CD4-positive, CD25-positive, alpha-beta regulatory T cell (primary cell): ENCODE results near the gene SLMAP. TPM values are rescaled to one million over a fixed set of nuclear protein-coding genes. Genes with fewer than 3 reads are reported as not detected.
A peak's percentile ranks its signal among the peaks of the same experiment; 100 is the strongest.

Source experiments
- ATAC-seq, 2 donors: fragments of 150-1000 bp; cut with Tn5 transposase; one replicate each; pipeline ENCODE4 v1.10.0; 2021; ENCODE audit warnings: low read depth in 2 of 2, moderate number of reproducible peaks in 2 of 2, moderate library complexity in 1 of 2
- DNase-seq, 3 donors: peaks; one replicate each; pipeline versions ENCODE4 v3.0.0 to v3.0.0-alpha.2; 2012 to 2022; ENCODE audit warnings: mixed read lengths in 1 of 3
- H3K27ac ChIP-seq: one replicate; pipeline ENCODE4 v1.7.0; 2013; ENCODE audit warnings: mild to moderate bottlenecking, low read length; ENCODE audit not compliant: insufficient read depth, poor library complexity, severe bottlenecking
- H3K27me3 ChIP-seq: one replicate; pipeline ENCODE4 v1.7.0; 2013; ENCODE audit warnings: low read length; ENCODE audit not compliant: control insufficient read depth, insufficient read depth
- H3K36me3 ChIP-seq: one replicate; pipeline ENCODE4 v1.7.0; 2013; ENCODE audit warnings: mild to moderate bottlenecking, low read length, moderate library complexity; ENCODE audit not compliant: control insufficient read depth, insufficient read depth
- H3K4me1 ChIP-seq: 2 replicates; pipeline ENCODE4 v1.7.0; 2013; ENCODE audit warnings: mild to moderate bottlenecking, low read length; ENCODE audit not compliant: insufficient read depth, control insufficient read depth, poor library complexity, severe bottlenecking
- H3K4me3 ChIP-seq: one replicate; pipeline ENCODE4 v1.7.0; 2013; ENCODE audit warnings: low read depth, mild to moderate bottlenecking, low read length, moderate library complexity
- H3K9me3 ChIP-seq, 2 experiments: 1 replicate in 1 of 2; 2 replicates in 1 of 2; pipeline ENCODE4 v1.7.0; 2013; ENCODE audit warnings: low read length in 2 of 2, mild to moderate bottlenecking in 1 of 2, moderate library complexity in 1 of 2; ENCODE audit not compliant: control insufficient read depth in 2 of 2
- H3K27ac Mint-ChIP-seq, 3 donors: one replicate each; pipeline ENCODE4 v1.8.0; 2020 to 2022; ENCODE audit warnings: mild to moderate bottlenecking in 3 of 3, mixed read lengths in 3 of 3, moderate library complexity in 2 of 3
- H3K27me3 Mint-ChIP-seq: one replicate; pipeline ENCODE4 v1.8.0; 2022; ENCODE audit warnings: mild to moderate bottlenecking, mixed read lengths
- H3K36me3 Mint-ChIP-seq: one replicate; pipeline ENCODE4 v1.8.0; 2020; ENCODE audit warnings: mixed read lengths
- H3K4me1 Mint-ChIP-seq, 4 donors: one replicate each; pipeline ENCODE4 v1.8.0; 2020 to 2022; ENCODE audit warnings: mixed read lengths in 4 of 4, mild to moderate bottlenecking in 1 of 4
- H3K4me3 Mint-ChIP-seq, 4 donors: one replicate each; pipeline ENCODE4 v1.8.0; 2020 to 2022; ENCODE audit warnings: mild to moderate bottlenecking in 4 of 4, mixed read lengths in 4 of 4, moderate library complexity in 3 of 4
- H3K9me3 Mint-ChIP-seq, 7 donors: one replicate each; pipeline ENCODE4 v1.8.0; 2020 to 2022; ENCODE audit warnings: mixed read lengths in 7 of 7, mild to moderate bottlenecking in 3 of 7, moderate library complexity in 2 of 7
- polyA plus RNA-seq, 4 donors: library from polyadenylated mRNA; unstranded; fragments of 300-500 nt; fragmentation: Illumina TruSeq; gene quantifications; one replicate each; pipeline ENCODE4 v1.2.3, GENCODE V29; 2021
- total RNA-seq: library from RNA; stranded (reverse); gene quantifications from one replicate; pipeline ENCODE4 v1.2.3, GENCODE V29; 2022

Gene SLMAP
- total and polyA plus RNA-seq, 5 donors from 2014 or later, result 13.5 to 84.9 (median 21.3) TPM

- Mint-ChIP-seq H3K27ac (no peak overlapping the region), H3K27me3 (peaks cover 6% of the 10 kb centered on the region), H3K4me3 (no peak overlapping the region), H3K4me1 (peaks cover 0 to 3% (median 0%) of the 10 kb centered on the region in 4 donors), H3K9me3 (no peaks in the 10 kb centered on the region), H3K36me3 (no peaks in the 10 kb centered on the region)
- Histone ChIP-seq H3K27ac (no peak overlapping the region), H3K4me3 (no peak overlapping the region), H3K36me3 (no peaks in the 10 kb centered on the region), H3K4me1 (no peaks in the 10 kb centered on the region), H3K9me3 (no peaks in the 10 kb centered on the region), H3K27me3 (no peaks in the 10 kb centered on the region)
- ATAC-seq (peak in 1 of 2 donors; percentile 14), DNase-seq (no peak)
These were observed 203.5 kb downstream of the SLMAP start for GRCh38 chr3:57959423-57960173.

- H3K4me1 ChIP-seq, result no peaks in the 10 kb centered on the region
- DNase-seq, result no peak
- Mint-ChIP-seq H3K27me3 (peaks cover 8% of the 10 kb centered on the region), H3K4me1 (peaks cover 0 to 3% (median 0%) of the 10 kb centered on the region in 4 donors), H3K4me3 (no peak overlapping the region), H3K27ac (no peak overlapping the region), H3K36me3 (no peaks in the 10 kb centered on the region), H3K9me3 (no peaks in the 10 kb centered on the region)
- no peak overlapping the region for H3K4me3 ChIP-seq
- H3K27ac ChIP-seq, result no peak overlapping the region
- no peaks in the 10 kb centered on the region for H3K9me3 ChIP-seq
- no peaks in the 10 kb centered on the region for H3K36me3 ChIP-seq
- no peaks in the 10 kb centered on the region for H3K27me3 ChIP-seq
- no peak for ATAC-seq
These were observed 204.0 kb downstream of the SLMAP start for GRCh38 chr3:57960174-57960505.

- DNase-seq (no peak), ATAC-seq (no peak)
- H3K4me3 Mint-ChIP-seq, result no peak overlapping the region
- H3K9me3 ChIP-seq, result no peaks in the 10 kb centered on the region
- no peak overlapping the region for H3K4me3 ChIP-seq
- H3K27ac Mint-ChIP-seq, result no peak overlapping the region
- no peaks in the 10 kb centered on the region for H3K36me3 ChIP-seq
- H3K9me3 Mint-ChIP-seq, result no peaks in the 10 kb centered on the region
- H3K4me1 Mint-ChIP-seq, result peaks cover 0 to 3% (median 0%) of the 10 kb centered on the region in 4 donors
- H3K27me3 Mint-ChIP-seq, result peaks cover 5% of the 10 kb centered on the region
- H3K36me3 Mint-ChIP-seq, result no peaks in the 10 kb centered on the region
- H3K4me1 ChIP-seq, result no peaks in the 10 kb centered on the region
- no peak overlapping the region for H3K27ac ChIP-seq
- H3K27me3 ChIP-seq, result no peaks in the 10 kb centered on the region
These were observed 205.2 kb downstream of the SLMAP start for GRCh38 chr3:57961177-57961827.

- peak overlapping the region in 1 of 3 donors; percentile 56 for H3K27ac Mint-ChIP-seq
- peak in 1 of 3 donors; percentile 65 for DNase-seq
- H3K4me3 Mint-ChIP-seq, result no peak overlapping the region
These were observed 205.8 kb downstream of the SLMAP start for GRCh38 chr3:57961828-57962447.

GRCh38 chr3:57962448-57962834, 206.3 kb downstream of the SLMAP start:
- no peak overlapping the region for H3K27ac ChIP-seq
- ATAC-seq, result no peak
- Mint-ChIP-seq H3K27ac (peak overlapping the region in 1 of 3 donors; percentile 56), H3K4me1 (peaks cover 0 to 3% (median 3%) of the 10 kb centered on the region in 4 donors), H3K36me3 (no peaks in the 10 kb centered on the region), H3K4me3 (no peak overlapping the region), H3K27me3 (peaks cover 5% of the 10 kb centered on the region), H3K9me3 (peaks cover 0 to 6% (median 0%) of the 10 kb centered on the region in 7 donors)
- no peaks in the 10 kb centered on the region for H3K27me3 ChIP-seq
- H3K9me3 ChIP-seq, result no peaks in the 10 kb centered on the region
- H3K36me3 ChIP-seq, result no peaks in the 10 kb centered on the region
- H3K4me3 ChIP-seq, result no peak overlapping the region
- H3K4me1 ChIP-seq, result no peaks in the 10 kb centered on the region
- DNase-seq, result no peak

More at GRCh38 chr3:57961828-57962447, 205.8 kb downstream of the SLMAP start:
- Histone ChIP-seq H3K27me3 (no peaks in the 10 kb centered on the region), H3K4me3 (no peak overlapping the region), H3K4me1 (no peaks in the 10 kb centered on the region), H3K27ac (no peak overlapping the region), H3K9me3 (no peaks in the 10 kb centered on the region), H3K36me3 (no peaks in the 10 kb centered on the region)
- Mint-ChIP-seq H3K9me3 (peaks cover 0 to under 1% (median 0%) of the 10 kb centered on the region in 7 donors), H3K27me3 (peaks cover 5% of the 10 kb centered on the region), H3K4me1 (peaks cover 0 to 3% (median 0%) of the 10 kb centered on the region in 4 donors), H3K36me3 (no peaks in the 10 kb centered on the region)
- ATAC-seq, result no peak

- no peaks in the 10 kb centered on the region for H3K36me3 Mint-ChIP-seq
- peaks cover 0 to 8% (median 5%) of the 10 kb centered on the region in 4 donors for H3K4me1 Mint-ChIP-seq
- no peak overlapping the region for H3K4me3 Mint-ChIP-seq
- H3K27ac Mint-ChIP-seq, result no peak overlapping the region
- H3K27me3 ChIP-seq, result no peaks in the 10 kb centered on the region
- H3K4me1 ChIP-seq, result no peaks in the 10 kb centered on the region
- no peaks in the 10 kb centered on the region for H3K36me3 ChIP-seq
- DNase-seq (no peak), ATAC-seq (no peak)
- H3K4me3 ChIP-seq, result no peak overlapping the region
- H3K27me3 Mint-ChIP-seq, result peaks cover 5% of the 10 kb centered on the region
- H3K9me3 ChIP-seq, result no peaks in the 10 kb centered on the region
- peaks cover 0 to 6% (median 0%) of the 10 kb centered on the region in 7 donors for H3K9me3 Mint-ChIP-seq
- H3K27ac ChIP-seq, result no peak overlapping the region
These were observed 207.8 kb downstream of the SLMAP start for GRCh38 chr3:57963811-57964346.

- Histone ChIP-seq H3K4me1 (no peaks in the 10 kb centered on the region), H3K4me3 (no peak overlapping the region), H3K9me3 (no peaks in the 10 kb centered on the region), H3K27me3 (no peaks in the 10 kb centered on the region), H3K36me3 (no peaks in the 10 kb centered on the region), H3K27ac (no peak overlapping the region)
- Mint-ChIP-seq H3K4me3 (no peak overlapping the region), H3K27ac (no peak overlapping the region), H3K27me3 (peaks cover 5% of the 10 kb centered on the region), H3K36me3 (no peaks in the 10 kb centered on the region), H3K9me3 (peaks cover 0 to 6% (median 0%) of the 10 kb centered on the region in 7 donors), H3K4me1 (peaks cover 0 to 8% (median 4%) of the 10 kb centered on the region in 4 donors)
- DNase-seq (no peak), ATAC-seq (no peak)
These were observed 210.7 kb downstream of the SLMAP start for GRCh38 chr3:57966829-57967228.
